ENCODE measurements around the gene EFNA5.

DNA sequence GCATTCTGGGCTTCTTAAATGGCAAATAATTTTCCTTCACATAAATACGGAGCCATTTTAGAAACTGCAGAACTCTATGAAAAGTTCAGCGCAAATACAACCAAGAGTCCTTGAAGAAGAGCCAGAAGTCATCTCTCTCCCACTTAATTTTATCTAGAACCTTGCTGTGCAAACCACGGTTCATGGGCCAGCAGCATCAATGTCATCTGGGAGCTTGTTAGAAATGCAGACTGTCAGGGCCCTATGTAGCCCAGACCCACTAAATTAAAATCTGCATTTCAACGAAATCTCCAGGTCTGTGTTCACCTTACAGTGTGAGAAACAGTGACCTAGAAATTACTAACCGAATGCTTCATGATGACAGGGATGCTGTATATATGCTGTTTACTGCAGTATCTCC is 12.2 kb downstream of the EFNA5 start:
- no peak for TF ChIP-seq SIN3A (IDR thresholded peaks at IDR 0.05; ENCODE audit: low read depth, low read length)
- no peak for TF ChIP-seq POLR2A (IDR thresholded peaks at IDR 0.05; ENCODE audit: low read depth, low read length)
